ENCODE measurements around the gene MAD2L2. TPM values are rescaled to one million over a fixed set of nuclear protein-coding genes. Genes with fewer than 3 reads are reported as not detected.
A peak's percentile ranks its signal among the peaks of the same experiment; 100 is the strongest.

MAD2L2 gene
- total and polyA plus RNA-seq, 9 of the 15 experiments (the other 6 are each of a cell fraction or from before 2014, with no cell fraction given): 12.4 to 286 (median 143) TPM

DNA sequence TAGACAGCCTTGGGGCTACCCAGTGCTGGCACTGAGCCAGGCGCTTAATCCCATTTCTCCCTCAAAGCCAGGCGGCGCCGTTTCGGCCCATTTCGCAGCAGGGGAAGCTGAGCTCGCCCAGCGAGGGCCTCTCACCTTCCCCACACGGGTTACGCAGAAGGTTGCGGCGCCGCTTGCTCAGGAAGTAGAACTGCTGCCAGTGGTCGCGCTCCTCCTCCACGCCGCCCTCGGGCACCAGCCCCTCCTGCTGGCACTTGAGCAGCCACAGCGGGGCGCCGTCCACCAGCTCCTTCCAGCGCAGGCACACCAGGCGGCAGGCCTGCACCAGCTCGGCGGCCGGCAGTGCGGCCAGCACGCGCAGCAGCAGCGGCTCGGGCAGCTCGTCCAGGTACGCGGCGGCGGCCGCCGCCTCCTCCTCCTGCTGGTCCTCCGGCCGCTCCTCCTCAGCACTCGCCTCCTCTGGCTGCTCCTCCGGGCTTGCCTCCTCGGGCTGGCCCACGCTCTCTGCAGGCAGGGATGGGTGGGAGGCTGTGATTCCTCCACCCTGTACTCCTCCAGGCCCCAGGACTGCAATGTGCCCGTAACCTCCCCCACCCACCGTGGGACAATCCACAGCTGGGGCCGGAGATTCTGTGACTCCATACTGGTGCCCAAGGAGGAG, 30.5 kb downstream of the MAD2L2 start (continued):
- TF ChIP-seq, protein P1, sequence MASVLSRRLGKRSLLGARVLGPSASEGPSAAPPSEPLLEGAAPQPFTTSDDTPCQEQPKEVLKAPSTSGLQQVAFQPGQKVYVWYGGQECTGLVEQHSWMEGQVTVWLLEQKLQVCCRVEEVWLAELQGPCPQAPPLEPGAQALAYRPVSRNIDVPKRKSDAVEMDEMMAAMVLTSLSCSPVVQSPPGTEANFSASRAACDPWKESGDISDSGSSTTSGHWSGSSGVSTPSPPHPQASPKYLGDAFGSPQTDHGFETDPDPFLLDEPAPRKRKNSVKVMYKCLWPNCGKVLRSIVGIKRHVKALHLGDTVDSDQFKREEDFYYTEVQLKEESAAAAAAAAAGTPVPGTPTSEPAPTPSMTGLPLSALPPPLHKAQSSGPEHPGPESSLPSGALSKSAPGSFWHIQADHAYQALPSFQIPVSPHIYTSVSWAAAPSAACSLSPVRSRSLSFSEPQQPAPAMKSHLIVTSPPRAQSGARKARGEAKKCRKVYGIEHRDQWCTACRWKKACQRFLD (CRISPR knock-in tag; IDR thresholded peaks at IDR 0.05): no peak; the same call in 1 of the 2 replicates
- TF ChIP-seq EHMT2 (IDR thresholded peaks at IDR 0.05): no peak
- no peak for TF ChIP-seq OTX1 (CRISPR knock-in tag; IDR thresholded peaks at IDR 0.05)
- no peak for TF ChIP-seq FOXK1 (CRISPR knock-in tag; IDR thresholded peaks at IDR 0.05; ENCODE audit: borderline replicate concordance)
- no peak for TF ChIP-seq RBM39 (optimal IDR thresholded peaks at IDR 0.05; ENCODE audit: low read depth, low read length)
- TF ChIP-seq, protein P2, sequence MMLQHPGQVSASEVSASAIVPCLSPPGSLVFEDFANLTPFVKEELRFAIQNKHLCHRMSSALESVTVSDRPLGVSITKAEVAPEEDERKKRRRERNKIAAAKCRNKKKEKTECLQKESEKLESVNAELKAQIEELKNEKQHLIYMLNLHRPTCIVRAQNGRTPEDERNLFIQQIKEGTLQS (IDR thresholded peaks at IDR 0.05): no peak
- TF ChIP-seq, protein P2 (CRISPR knock-in tag; conservative IDR thresholded peaks at IDR 0.05): peak; percentile 44; the same call in 1 of the 2 replicates
- TF ChIP-seq, protein P3, sequence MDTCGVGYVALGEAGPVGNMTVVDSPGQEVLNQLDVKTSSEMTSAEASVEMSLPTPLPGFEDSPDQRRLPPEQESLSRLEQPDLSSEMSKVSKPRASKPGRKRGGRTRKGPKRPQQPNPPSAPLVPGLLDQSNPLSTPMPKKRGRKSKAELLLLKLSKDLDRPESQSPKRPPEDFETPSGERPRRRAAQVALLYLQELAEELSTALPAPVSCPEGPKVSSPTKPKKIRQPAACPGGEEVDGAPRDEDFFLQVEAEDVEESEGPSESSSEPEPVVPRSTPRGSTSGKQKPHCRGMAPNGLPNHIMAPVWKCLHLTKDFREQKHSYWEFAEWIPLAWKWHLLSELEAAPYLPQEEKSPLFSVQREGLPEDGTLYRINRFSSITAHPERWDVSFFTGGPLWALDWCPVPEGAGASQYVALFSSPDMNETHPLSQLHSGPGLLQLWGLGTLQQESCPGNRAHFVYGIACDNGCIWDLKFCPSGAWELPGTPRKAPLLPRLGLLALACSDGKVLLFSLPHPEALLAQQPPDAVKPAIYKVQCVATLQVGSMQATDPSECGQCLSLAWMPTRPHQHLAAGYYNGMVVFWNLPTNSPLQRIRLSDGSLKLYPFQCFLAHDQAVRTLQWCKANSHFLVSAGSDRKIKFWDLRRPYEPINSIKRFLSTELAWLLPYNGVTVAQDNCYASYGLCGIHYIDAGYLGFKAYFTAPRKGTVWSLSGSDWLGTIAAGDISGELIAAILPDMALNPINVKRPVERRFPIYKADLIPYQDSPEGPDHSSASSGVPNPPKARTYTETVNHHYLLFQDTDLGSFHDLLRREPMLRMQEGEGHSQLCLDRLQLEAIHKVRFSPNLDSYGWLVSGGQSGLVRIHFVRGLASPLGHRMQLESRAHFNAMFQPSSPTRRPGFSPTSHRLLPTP (IDR thresholded peaks at IDR 0.05; ENCODE audit: borderline replicate concordance, extremely low read depth, insufficient read length): no peak
- TF ChIP-seq, protein P4, sequence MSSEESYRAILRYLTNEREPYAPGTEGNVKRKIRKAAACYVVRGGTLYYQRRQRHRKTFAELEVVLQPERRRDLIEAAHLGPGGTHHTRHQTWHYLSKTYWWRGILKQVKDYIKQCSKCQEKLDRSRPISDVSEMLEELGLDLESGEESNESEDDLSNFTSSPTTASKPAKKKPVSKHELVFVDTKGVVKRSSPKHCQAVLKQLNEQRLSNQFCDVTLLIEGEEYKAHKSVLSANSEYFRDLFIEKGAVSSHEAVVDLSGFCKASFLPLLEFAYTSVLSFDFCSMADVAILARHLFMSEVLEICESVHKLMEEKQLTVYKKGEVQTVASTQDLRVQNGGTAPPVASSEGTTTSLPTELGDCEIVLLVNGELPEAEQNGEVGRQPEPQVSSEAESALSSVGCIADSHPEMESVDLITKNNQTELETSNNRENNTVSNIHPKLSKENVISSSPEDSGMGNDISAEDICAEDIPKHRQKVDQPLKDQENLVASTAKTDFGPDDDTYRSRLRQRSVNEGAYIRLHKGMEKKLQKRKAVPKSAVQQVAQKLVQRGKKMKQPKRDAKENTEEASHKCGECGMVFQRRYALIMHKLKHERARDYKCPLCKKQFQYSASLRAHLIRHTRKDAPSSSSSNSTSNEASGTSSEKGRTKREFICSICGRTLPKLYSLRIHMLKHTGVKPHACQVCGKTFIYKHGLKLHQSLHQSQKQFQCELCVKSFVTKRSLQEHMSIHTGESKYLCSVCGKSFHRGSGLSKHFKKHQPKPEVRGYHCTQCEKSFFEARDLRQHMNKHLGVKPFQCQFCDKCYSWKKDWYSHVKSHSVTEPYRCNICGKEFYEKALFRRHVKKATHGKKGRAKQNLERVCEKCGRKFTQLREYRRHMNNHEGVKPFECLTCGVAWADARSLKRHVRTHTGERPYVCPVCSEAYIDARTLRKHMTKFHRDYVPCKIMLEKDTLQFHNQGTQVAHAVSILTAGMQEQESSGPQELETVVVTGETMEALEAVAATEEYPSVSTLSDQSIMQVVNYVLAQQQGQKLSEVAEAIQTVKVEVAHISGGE (CRISPR knock-in tag; IDR thresholded peaks at IDR 0.05): no peak
- no peak for TF ChIP-seq BDP1 (IDR thresholded peaks at IDR 0.05; ENCODE audit: insufficient read depth, insufficient read length)
- TF ChIP-seq BHLHE40 (IDR thresholded peaks at IDR 0.05; ENCODE audit: low read length): peak; percentile 84
- TF ChIP-seq ZBTB8A (IDR thresholded peaks at IDR 0.05; ENCODE audit: partially characterized antibody): no peak
- TF ChIP-seq POLR2AphosphoS5 (IDR thresholded peaks at IDR 0.05; ENCODE audit: control insufficient read depth, insufficient read depth, low read depth, low read length): no peak
- TF ChIP-seq NCOA2 (IDR thresholded peaks at IDR 0.05; ENCODE audit: partially characterized antibody in 2 of 2): no peak
- no peak for TF ChIP-seq PML (IDR thresholded peaks at IDR 0.05; ENCODE audit: low read length)
- no peak for TF ChIP-seq MTF1 (CRISPR knock-in tag; IDR thresholded peaks at IDR 0.05; ENCODE audit: borderline replicate concordance)
- peak; percentile 77 for TF ChIP-seq SMAD1 (IDR thresholded peaks at IDR 0.05; ENCODE audit: low read depth, low read length, partially characterized antibody)
- TF ChIP-seq ESRRA (IDR thresholded peaks at IDR 0.05; ENCODE audit: borderline replicate concordance, low read depth): peak; percentile 91
